SK-N-SH (cell line): ENCODE data around the gene NOL6. TPM values are rescaled to one million over a fixed set of nuclear protein-coding genes. Genes with fewer than 3 reads are reported as not detected.

Experiments used
- CTCF ChIA-PET: fragments of 300-600, 350-600 bp; formaldehyde crosslinking; extraction: SDS; loops from one replicate; lab custom pipeline; 2021; lab: Yijun Ruan, JAX
- POLR2A ChIA-PET: fragments of 350-600 bp; sonication (Branson Sonifier 250); formaldehyde crosslinking; extraction: SDS; loops from one replicate; lab custom pipeline; 2020; ENCODE audit warnings: antibody characterized with exemption, inconsistent platforms; lab: Yijun Ruan, JAX
- DNase-seq: peaks from one replicate; pipeline ENCODE4 v3.0.0; 2012
- H2AFZ ChIP-seq: fragments of 200-600 bp; sonication (generic); 2 replicates; pipeline ENCODE4 v1.8.1; 2016; ENCODE audit warnings: antibody characterized with exemption, mild to moderate bottlenecking, low read depth
- H3F3A ChIP-seq: fragments of 200-600 bp; sonication (generic); replicated peaks from 2 replicates; pipeline ENCODE3; 2016; ENCODE audit warnings: antibody characterized with exemption, mild to moderate bottlenecking; ENCODE audit not compliant: insufficient read depth
- H3K27ac ChIP-seq, 2 experiments: fragments of 200-500 bp in 1 of 2; fragments of 200-600 bp in 1 of 2; sonication (Bioruptor generic) in 1 of 2; sonication (generic), shearing (Covaris generic) in 1 of 2; 2 replicates each; pipeline versions ENCODE4 v1.5.1 to v1.6.1; 2014 to 2016; ENCODE audit warnings: low read depth in 2 of 2, inconsistent platforms in 1 of 2, low read length in 1 of 2, mild to moderate bottlenecking in 1 of 2, mixed read lengths in 1 of 2
- H3K27me3 ChIP-seq: fragments of 200-600 bp; sonication (generic), shearing (Covaris generic); 2 replicates; pipeline ENCODE4 v1.6.1; 2016; ENCODE audit warnings: mixed run types; ENCODE audit not compliant: insufficient read depth
- H3K36me3 ChIP-seq, 2 experiments: fragments of 200-500 bp in 1 of 2; fragments of 200-600 bp in 1 of 2; sonication (Bioruptor generic) in 1 of 2; sonication (generic) in 1 of 2; replicated peaks in 1 of 2; 2 replicates each; pipeline versions ENCODE3 to v1.5.1; 2014 to 2016; ENCODE audit warnings: low read length in 1 of 2, mild to moderate bottlenecking in 1 of 2; ENCODE audit not compliant: insufficient read depth in 2 of 2, control insufficient read depth in 1 of 2
- H3K4me1 ChIP-seq, 2 experiments: fragments of 200-500 bp in 1 of 2; fragments of 200-600 bp in 1 of 2; sonication (Bioruptor generic) in 1 of 2; sonication (generic), shearing (Covaris generic) in 1 of 2; 2 replicates each; pipeline versions ENCODE4 v1.5.1 to v1.6.1; 2014 to 2016; ENCODE audit warnings: low read depth in 1 of 2, low read length in 1 of 2, mixed run types in 1 of 2; ENCODE audit not compliant: insufficient read depth in 2 of 2, control insufficient read depth in 1 of 2
- H3K4me2 ChIP-seq: fragments of 200-600 bp; sonication (generic), shearing (Covaris generic); 2 replicates; pipeline ENCODE4 v1.6.1; 2017; ENCODE audit warnings: mixed run types
- H3K4me3 ChIP-seq, 2 experiments: fragments of 200-500 bp in 1 of 2; fragments of 200-600 bp in 1 of 2; sonication (Bioruptor generic) in 1 of 2; sonication (generic), shearing (Covaris generic) in 1 of 2; 2 replicates each; pipeline versions ENCODE4 v1.5.1 to v1.8.1; 2014 to 2016; ENCODE audit warnings: low read depth in 2 of 2, inconsistent platforms in 1 of 2, low read length in 1 of 2, mild to moderate bottlenecking in 1 of 2, mixed read lengths in 1 of 2, moderate library complexity in 1 of 2
- H3K79me2 ChIP-seq: fragments of 200-600 bp; sonication (generic); 2 replicates; pipeline ENCODE4 v1.8.1; 2017; ENCODE audit warnings: mild to moderate bottlenecking; ENCODE audit not compliant: insufficient read depth
- H3K9ac ChIP-seq: fragments of 200-600 bp; sonication (generic); 2 replicates; pipeline ENCODE4 v1.6.1; 2017; ENCODE audit warnings: mixed run types
- H3K9me2 ChIP-seq: fragments of 200-600 bp; sonication (generic); 2 replicates; pipeline ENCODE4 v1.6.1; 2017; ENCODE audit warnings: mixed run types
- H3K9me3 ChIP-seq: fragments of 200-600 bp; sonication (generic); 2 replicates; pipeline ENCODE4 v1.6.1; 2017; ENCODE audit warnings: mixed run types, mild to moderate bottlenecking, moderate library complexity
- H4K20me1 ChIP-seq: fragments of 200-600 bp; sonication (generic); 2 replicates; pipeline ENCODE4 v1.6.1; 2017; ENCODE audit warnings: mild to moderate bottlenecking, mixed run types; ENCODE audit not compliant: insufficient read depth
- CHD2 ChIP-seq: fragments of 150-350 bp; IDR thresholded peaks from 2 replicates; pipeline ENCODE4 v1.6.1; 2018; ENCODE audit warnings: low read length; ENCODE audit not compliant: partially characterized antibody
- ELF1 ChIP-seq: IDR thresholded peaks from 2 replicates; pipeline ENCODE4 v1.4.0; 2012
- EZH2phosphoT487 ChIP-seq: fragments of 200-600 bp; sonication (generic); IDR thresholded peaks from 2 replicates; pipeline ENCODE4 v1.6.1; 2017; ENCODE audit warnings: low read depth, mixed run types, mild to moderate bottlenecking, antibody characterized with exemption, moderate library complexity, borderline replicate concordance
- FOXJ3 ChIP-seq: sonication (generic); formaldehyde crosslinking; IDR thresholded peaks from 2 replicates; pipeline ENCODE4 v1.5.1; 2020; ENCODE audit warnings: mild to moderate bottlenecking, missing genetic modification reagents
- GABPA ChIP-seq: IDR thresholded peaks from 2 replicates; pipeline ENCODE4 v1.4.0; 2012; ENCODE audit warnings: low read depth, mild to moderate bottlenecking
- GATA2 ChIP-seq: sonication (generic); formaldehyde crosslinking; IDR thresholded peaks from 2 replicates; pipeline ENCODE4 v1.5.0; 2020; ENCODE audit warnings: mild to moderate bottlenecking, missing genetic modification reagents
- MXI1 ChIP-seq: IDR thresholded peaks from 2 replicates; pipeline ENCODE4 v1.6.1; 2012; ENCODE audit warnings: mild to moderate bottlenecking, low read depth, low read length, improper control_type of control experiment
- POLR2AphosphoS5 ChIP-seq: IDR thresholded peaks from 2 replicates; pipeline ENCODE4 v1.6.1; 2012; ENCODE audit warnings: low read depth, low read length
- RAD21 ChIP-seq: IDR thresholded peaks from 2 replicates; pipeline ENCODE4 v1.6.1; 2012; ENCODE audit warnings: mild to moderate bottlenecking, low read length
- RFX5 ChIP-seq: IDR thresholded peaks from 2 replicates; pipeline ENCODE4 v1.6.1; 2012; ENCODE audit warnings: mild to moderate bottlenecking, improper control_type of control experiment, low read length
- SIN3A ChIP-seq: IDR thresholded peaks from 2 replicates; pipeline ENCODE4 v1.6.1; 2012; ENCODE audit warnings: low read depth, mild to moderate bottlenecking, low read length, moderate library complexity, borderline replicate concordance
- TAF1 ChIP-seq: IDR thresholded peaks from 2 replicates; pipeline ENCODE4 v1.6.1; 2012; ENCODE audit warnings: low read depth, mild to moderate bottlenecking, low read length, moderate library complexity, borderline replicate concordance
- TEAD4 ChIP-seq: IDR thresholded peaks from 2 replicates; pipeline ENCODE4 v1.4.0; 2012; ENCODE audit warnings: mild to moderate bottlenecking, borderline replicate concordance; ENCODE audit not compliant: insufficient read depth
- WGBS: methylation state at CpG from one replicate; pipeline ENCODE4 v1.1.6; 2017; ENCODE audit warnings: low lambda C conversion rate; 5-methylcytosine and 5-hydroxymethylcytosine counted together
- polyA plus RNA-seq, 3 experiments: library from polyadenylated mRNA; depleted of rRNA; stranded (reverse); fragments of >200 nt; gene quantifications; 2 replicates each; pipeline ENCODE4 v1.2.3, GENCODE V29; 2012
- TF ChIP-seq, protein P1 (sequence below): fragments of 200-600 bp; sonication (generic); IDR thresholded peaks from 2 replicates; pipeline ENCODE4 v1.6.1; 2017; ENCODE audit warnings: antibody characterized with exemption, mild to moderate bottlenecking, moderate library complexity
- TF ChIP-seq, protein P2 (sequence below): IDR thresholded peaks from 2 replicates; pipeline ENCODE4 v1.6.1; 2012; ENCODE audit warnings: mild to moderate bottlenecking, low read depth, low read length, moderate library complexity
- TF ChIP-seq, protein P3 (sequence below): IDR thresholded peaks from 2 replicates; pipeline ENCODE4; 2012
- TF ChIP-seq, protein P4 (sequence below): IDR thresholded peaks from 2 replicates; pipeline ENCODE4 v1.4.0; 2012; ENCODE audit warnings: low read depth, borderline replicate concordance
- TF ChIP-seq, protein P5 (sequence below): IDR thresholded peaks from 2 replicates; pipeline ENCODE4 v1.4.0; 2012; ENCODE audit warnings: low read depth

The NOL6 gene, protein sequence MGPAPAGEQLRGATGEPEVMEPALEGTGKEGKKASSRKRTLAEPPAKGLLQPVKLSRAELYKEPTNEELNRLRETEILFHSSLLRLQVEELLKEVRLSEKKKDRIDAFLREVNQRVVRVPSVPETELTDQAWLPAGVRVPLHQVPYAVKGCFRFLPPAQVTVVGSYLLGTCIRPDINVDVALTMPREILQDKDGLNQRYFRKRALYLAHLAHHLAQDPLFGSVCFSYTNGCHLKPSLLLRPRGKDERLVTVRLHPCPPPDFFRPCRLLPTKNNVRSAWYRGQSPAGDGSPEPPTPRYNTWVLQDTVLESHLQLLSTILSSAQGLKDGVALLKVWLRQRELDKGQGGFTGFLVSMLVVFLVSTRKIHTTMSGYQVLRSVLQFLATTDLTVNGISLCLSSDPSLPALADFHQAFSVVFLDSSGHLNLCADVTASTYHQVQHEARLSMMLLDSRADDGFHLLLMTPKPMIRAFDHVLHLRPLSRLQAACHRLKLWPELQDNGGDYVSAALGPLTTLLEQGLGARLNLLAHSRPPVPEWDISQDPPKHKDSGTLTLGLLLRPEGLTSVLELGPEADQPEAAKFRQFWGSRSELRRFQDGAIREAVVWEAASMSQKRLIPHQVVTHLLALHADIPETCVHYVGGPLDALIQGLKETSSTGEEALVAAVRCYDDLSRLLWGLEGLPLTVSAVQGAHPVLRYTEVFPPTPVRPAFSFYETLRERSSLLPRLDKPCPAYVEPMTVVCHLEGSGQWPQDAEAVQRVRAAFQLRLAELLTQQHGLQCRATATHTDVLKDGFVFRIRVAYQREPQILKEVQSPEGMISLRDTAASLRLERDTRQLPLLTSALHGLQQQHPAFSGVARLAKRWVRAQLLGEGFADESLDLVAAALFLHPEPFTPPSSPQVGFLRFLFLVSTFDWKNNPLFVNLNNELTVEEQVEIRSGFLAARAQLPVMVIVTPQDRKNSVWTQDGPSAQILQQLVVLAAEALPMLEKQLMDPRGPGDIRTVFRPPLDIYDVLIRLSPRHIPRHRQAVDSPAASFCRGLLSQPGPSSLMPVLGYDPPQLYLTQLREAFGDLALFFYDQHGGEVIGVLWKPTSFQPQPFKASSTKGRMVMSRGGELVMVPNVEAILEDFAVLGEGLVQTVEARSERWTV
- 52.2 and 61.3 TPM in 2 replicates for polyA plus RNA-seq (2012; rRNA removed)
- polyA plus RNA-seq (2012; cell fraction: cytosol; rRNA removed): 22.6 and 31.3 TPM in 2 replicates
- polyA plus RNA-seq (2012; cell fraction: nucleus; rRNA removed): 99.2 and 107 TPM in 2 replicates

DNA sequence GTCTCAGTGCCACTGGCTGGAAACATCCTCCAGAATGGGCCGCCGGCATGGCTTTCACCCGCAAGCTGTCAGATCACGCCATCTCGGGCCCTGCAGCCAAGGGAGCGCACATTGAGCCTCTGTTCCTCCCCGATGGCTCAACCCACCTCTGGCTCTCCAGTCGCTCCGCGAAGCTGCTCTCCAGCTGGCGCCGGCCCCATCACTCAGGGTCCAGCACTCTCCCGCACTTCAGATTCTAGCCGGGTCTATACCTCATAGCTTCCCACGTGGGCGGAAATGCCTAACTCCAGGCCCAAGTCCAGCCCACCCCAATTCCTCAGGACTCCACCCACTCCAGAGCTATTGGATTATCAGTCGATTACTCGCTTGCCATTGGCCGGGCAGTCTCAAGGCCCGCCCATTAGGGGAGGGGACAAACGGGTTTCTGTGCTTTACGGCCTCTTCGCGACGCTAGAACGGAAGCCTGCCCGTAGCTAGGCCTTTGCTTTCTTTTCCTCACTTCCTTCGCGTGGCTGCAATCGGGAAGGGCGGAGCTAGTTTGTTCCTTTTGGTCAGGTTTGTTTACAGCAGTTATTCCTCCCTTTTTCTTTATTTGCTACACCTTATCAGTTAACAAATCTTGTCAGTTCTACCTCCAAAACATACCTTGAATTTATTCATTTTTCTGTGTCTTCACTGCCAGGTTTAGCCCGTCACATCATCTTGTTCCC, at the start of gene NOL6:
NOL6 (minus strand) TSS at position 282 of the 710 bp plus-strand sequence; CDS start at position 200, 82 bp downstream.
- H3K36me3 ChIP-seq: peaks cover 28 to 33% of the 10 kb centered on the region in 2 experiments
- TF ChIP-seq SIN3A: peak; percentile 98
- TF ChIP-seq FOXJ3 (CRISPR knock-in tag): no peak
- TF ChIP-seq GATA2 (CRISPR knock-in tag): no peak
- TF ChIP-seq, protein P1, sequence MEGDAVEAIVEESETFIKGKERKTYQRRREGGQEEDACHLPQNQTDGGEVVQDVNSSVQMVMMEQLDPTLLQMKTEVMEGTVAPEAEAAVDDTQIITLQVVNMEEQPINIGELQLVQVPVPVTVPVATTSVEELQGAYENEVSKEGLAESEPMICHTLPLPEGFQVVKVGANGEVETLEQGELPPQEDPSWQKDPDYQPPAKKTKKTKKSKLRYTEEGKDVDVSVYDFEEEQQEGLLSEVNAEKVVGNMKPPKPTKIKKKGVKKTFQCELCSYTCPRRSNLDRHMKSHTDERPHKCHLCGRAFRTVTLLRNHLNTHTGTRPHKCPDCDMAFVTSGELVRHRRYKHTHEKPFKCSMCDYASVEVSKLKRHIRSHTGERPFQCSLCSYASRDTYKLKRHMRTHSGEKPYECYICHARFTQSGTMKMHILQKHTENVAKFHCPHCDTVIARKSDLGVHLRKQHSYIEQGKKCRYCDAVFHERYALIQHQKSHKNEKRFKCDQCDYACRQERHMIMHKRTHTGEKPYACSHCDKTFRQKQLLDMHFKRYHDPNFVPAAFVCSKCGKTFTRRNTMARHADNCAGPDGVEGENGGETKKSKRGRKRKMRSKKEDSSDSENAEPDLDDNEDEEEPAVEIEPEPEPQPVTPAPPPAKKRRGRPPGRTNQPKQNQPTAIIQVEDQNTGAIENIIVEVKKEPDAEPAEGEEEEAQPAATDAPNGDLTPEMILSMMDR: no peak
- TF ChIP-seq, protein P2, sequence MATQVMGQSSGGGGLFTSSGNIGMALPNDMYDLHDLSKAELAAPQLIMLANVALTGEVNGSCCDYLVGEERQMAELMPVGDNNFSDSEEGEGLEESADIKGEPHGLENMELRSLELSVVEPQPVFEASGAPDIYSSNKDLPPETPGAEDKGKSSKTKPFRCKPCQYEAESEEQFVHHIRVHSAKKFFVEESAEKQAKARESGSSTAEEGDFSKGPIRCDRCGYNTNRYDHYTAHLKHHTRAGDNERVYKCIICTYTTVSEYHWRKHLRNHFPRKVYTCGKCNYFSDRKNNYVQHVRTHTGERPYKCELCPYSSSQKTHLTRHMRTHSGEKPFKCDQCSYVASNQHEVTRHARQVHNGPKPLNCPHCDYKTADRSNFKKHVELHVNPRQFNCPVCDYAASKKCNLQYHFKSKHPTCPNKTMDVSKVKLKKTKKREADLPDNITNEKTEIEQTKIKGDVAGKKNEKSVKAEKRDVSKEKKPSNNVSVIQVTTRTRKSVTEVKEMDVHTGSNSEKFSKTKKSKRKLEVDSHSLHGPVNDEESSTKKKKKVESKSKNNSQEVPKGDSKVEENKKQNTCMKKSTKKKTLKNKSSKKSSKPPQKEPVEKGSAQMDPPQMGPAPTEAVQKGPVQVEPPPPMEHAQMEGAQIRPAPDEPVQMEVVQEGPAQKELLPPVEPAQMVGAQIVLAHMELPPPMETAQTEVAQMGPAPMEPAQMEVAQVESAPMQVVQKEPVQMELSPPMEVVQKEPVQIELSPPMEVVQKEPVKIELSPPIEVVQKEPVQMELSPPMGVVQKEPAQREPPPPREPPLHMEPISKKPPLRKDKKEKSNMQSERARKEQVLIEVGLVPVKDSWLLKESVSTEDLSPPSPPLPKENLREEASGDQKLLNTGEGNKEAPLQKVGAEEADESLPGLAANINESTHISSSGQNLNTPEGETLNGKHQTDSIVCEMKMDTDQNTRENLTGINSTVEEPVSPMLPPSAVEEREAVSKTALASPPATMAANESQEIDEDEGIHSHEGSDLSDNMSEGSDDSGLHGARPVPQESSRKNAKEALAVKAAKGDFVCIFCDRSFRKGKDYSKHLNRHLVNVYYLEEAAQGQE: no peak
- peak; percentile 89 for TF ChIP-seq TAF1
- TF ChIP-seq POLR2AphosphoS5: peak; percentile 94
- TF ChIP-seq CHD2: peak; percentile 83
- TF ChIP-seq GABPA: peak; percentile 92
- TF ChIP-seq EZH2phosphoT487: no peak
- TF ChIP-seq, protein P3, sequence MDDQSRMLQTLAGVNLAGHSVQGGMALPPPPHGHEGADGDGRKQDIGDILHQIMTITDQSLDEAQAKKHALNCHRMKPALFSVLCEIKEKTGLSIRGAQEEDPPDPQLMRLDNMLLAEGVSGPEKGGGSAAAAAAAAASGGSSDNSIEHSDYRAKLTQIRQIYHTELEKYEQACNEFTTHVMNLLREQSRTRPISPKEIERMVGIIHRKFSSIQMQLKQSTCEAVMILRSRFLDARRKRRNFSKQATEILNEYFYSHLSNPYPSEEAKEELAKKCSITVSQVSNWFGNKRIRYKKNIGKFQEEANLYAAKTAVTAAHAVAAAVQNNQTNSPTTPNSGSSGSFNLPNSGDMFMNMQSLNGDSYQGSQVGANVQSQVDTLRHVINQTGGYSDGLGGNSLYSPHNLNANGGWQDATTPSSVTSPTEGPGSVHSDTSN: peak; percentile 35
- TF ChIP-seq ELF1: peak; percentile 91
- no peak for TF ChIP-seq RAD21
- TF ChIP-seq, protein P4, sequence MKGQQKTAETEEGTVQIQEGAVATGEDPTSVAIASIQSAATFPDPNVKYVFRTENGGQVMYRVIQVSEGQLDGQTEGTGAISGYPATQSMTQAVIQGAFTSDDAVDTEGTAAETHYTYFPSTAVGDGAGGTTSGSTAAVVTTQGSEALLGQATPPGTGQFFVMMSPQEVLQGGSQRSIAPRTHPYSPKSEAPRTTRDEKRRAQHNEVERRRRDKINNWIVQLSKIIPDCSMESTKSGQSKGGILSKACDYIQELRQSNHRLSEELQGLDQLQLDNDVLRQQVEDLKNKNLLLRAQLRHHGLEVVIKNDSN: peak; percentile 88
- no peak for TF ChIP-seq TEAD4
- TF ChIP-seq MXI1: peak; percentile 100
- peak; percentile 61; the same call in 1 of the 2 replicates for TF ChIP-seq RFX5
- TF ChIP-seq, protein P5, sequence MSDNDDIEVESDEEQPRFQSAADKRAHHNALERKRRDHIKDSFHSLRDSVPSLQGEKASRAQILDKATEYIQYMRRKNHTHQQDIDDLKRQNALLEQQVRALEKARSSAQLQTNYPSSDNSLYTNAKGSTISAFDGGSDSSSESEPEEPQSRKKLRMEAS: peak; percentile 98
- TF ChIP-seq, all 33 proteins: peak for 11
- peak within 1 kb of the TSS; percentile 73 for H3K9ac ChIP-seq
- peak within 1 kb of the TSS; percentile 69 to 73 for H3K27ac ChIP-seq
- WGBS: 1% methylated on average over 29 of the region's 32 CpGs
- POLR2A ChIA-PET: interaction anchor here (0.6 to 1.4 kb wide), 6 partner anchors 9 to 449 kb away, joined by 3 to 6 read pairs (median 4); no protein-coding TSS in a partner anchor
- peak within 1 kb of the TSS; percentile 76 for H2AFZ ChIP-seq
- no peaks in the 10 kb centered on the region for H3K9me3 ChIP-seq
- H3K79me2 ChIP-seq: peaks cover 36% of the 10 kb centered on the region
- H3K9me2 ChIP-seq: no peaks in the 10 kb centered on the region
- peak; percentile 96 for DNase-seq
- H3K4me2 ChIP-seq: peak within 1 kb of the TSS; percentile 85
- H3F3A ChIP-seq: peaks cover 4% of the 10 kb centered on the region
- CTCF ChIA-PET: interaction anchor here (0.7 to 3.5 kb wide), 7 partner anchors 21 to 1027 kb away, joined by 3 to 22 read pairs (median 5); partner anchors contain the start of gene AQP7
- H3K4me3 ChIP-seq: peak within 1 kb of the TSS; percentile 74 to 79
- H3K4me1 ChIP-seq: peaks cover 0 to 11% of the 10 kb centered on the region in 2 experiments; a peak in 1 of 4 replicates
- H4K20me1 ChIP-seq: no peaks in the 10 kb centered on the region
- no peaks in the 10 kb centered on the region for H3K27me3 ChIP-seq
